K562 (cell line): ENCODE data around the gene ADCYAP1R1. TPM values are rescaled to one million over a fixed set of nuclear protein-coding genes. Genes with fewer than 3 reads are reported as not detected.

ENCODE experiments used
- ATAC-seq: fragments of 200-7000 bp; cut with Tn5 transposase; 3 replicates; pipeline ENCODE4 v1.9.1; 2020; ENCODE audit warnings: moderate library complexity
- BruUV-seq: library from RNA; stranded (reverse); fragments of 400-500 nt; replicated peaks from 2 replicates; lab custom pipeline; 2021; lab: Mats Ljungman, UMichigan
- CTCF ChIA-PET: fragments of 300-600 bp; formaldehyde crosslinking; extraction: SDS; loops from one replicate; lab custom pipeline; 2021; ENCODE audit warnings: low intra/inter-chr PET ratio; lab: Yijun Ruan, JAX
- POLR2A ChIA-PET: fragments of 300-600, 350-650 bp; sonication (Branson Sonifier 250); formaldehyde crosslinking; extraction: SDS; loops from one replicate; lab custom pipeline; 2021; ENCODE audit warnings: antibody characterized with exemption, inconsistent platforms; lab: Yijun Ruan, JAX
- DNase-seq, 4 experiments: peaks; one replicate each; pipeline versions ENCODE4 v3.0.0 to v3.0.0-alpha.2; 2011 to 2018; ENCODE audit warnings: low spot score in 3 of 4, mixed read lengths in 3 of 4; ENCODE audit errors: extremely low read depth in 1 of 4
- FAIRE-seq: peaks from 2 replicates; lab custom pipeline; 2011; peaks lifted over from hg19 to GRCh38; lab: Jason Lieb, UNC
- H2AFZ ChIP-seq: 2 replicates; pipeline ENCODE4 v1.6.0; 2011; ENCODE audit warnings: low read depth, low read length, control low read depth, inconsistent platforms
- H3K27ac ChIP-seq: fragments of 200-600 bp; 3 replicates; pipeline ENCODE4 v1.8.0; 2011; ENCODE audit warnings: low read depth, mild to moderate bottlenecking, control low read depth, inconsistent platforms, low read length, moderate library complexity, mixed read lengths; ENCODE audit errors: extremely low read depth
- H3K27me3 ChIP-seq, 2 experiments: fragments of 300-600 bp in 1 of 2; 2 replicates in 1 of 2; 3 replicates in 1 of 2; pipeline versions ENCODE4 v1.6.0 to v1.8.0; 2011; ENCODE audit warnings: inconsistent platforms in 2 of 2, low read length in 2 of 2, mild to moderate bottlenecking in 1 of 2, mixed read lengths in 1 of 2, moderate library complexity in 1 of 2; ENCODE audit not compliant: control insufficient read depth in 2 of 2, insufficient read depth in 2 of 2
- H3K36me3 ChIP-seq: fragments of 300-600 bp; 3 replicates; pipeline ENCODE4 v1.8.0; 2011; ENCODE audit warnings: mild to moderate bottlenecking, low read length, inconsistent platforms; ENCODE audit not compliant: control insufficient read depth, insufficient read depth
- H3K4me1 ChIP-seq, 2 experiments: fragments of 200-600 bp in 1 of 2; replicated peaks in 1 of 2; 2 replicates in 1 of 2; 3 replicates in 1 of 2; pipeline versions ENCODE4 v1.5.1 to v1.8.0; 2011; ENCODE audit warnings: inconsistent platforms in 2 of 2, low read length in 2 of 2, mild to moderate bottlenecking in 1 of 2, mixed read lengths in 1 of 2, moderate library complexity in 1 of 2; ENCODE audit not compliant: control insufficient read depth in 2 of 2, insufficient read depth in 2 of 2
- H3K4me2 ChIP-seq: 2 replicates; pipeline ENCODE4 v1.6.1; 2011; ENCODE audit warnings: low read length, control low read depth, inconsistent platforms, mixed read lengths; ENCODE audit not compliant: insufficient read depth
- H3K4me3 ChIP-seq: fragments of 200-600 bp; sonication (generic), shearing (Covaris generic); 2 replicates; pipeline ENCODE4 v1.5.1; 2016; ENCODE audit warnings: control low read depth, inconsistent platforms
- H3K79me2 ChIP-seq: fragments of 200-600 bp; 3 replicates; pipeline ENCODE4 v1.8.0; 2011; ENCODE audit warnings: low read length, inconsistent platforms; ENCODE audit not compliant: control insufficient read depth, insufficient read depth
- H3K9ac ChIP-seq, 2 experiments: 2 replicates each; pipeline versions ENCODE4 v1.6.0 to v1.6.1; 2011; ENCODE audit warnings: low read depth in 2 of 2, low read length in 2 of 2, control low read depth in 1 of 2, inconsistent platforms in 1 of 2, mild to moderate bottlenecking in 1 of 2, mixed read lengths in 1 of 2; ENCODE audit not compliant: insufficient read depth in 1 of 2
- H3K9me1 ChIP-seq: one replicate; pipeline ENCODE4 v1.6.0; 2011; ENCODE audit warnings: inconsistent platforms, mild to moderate bottlenecking, low read length, moderate library complexity; ENCODE audit not compliant: control insufficient read depth, insufficient read depth
- H3K9me3 ChIP-seq: replicated peaks from 2 replicates; pipeline ENCODE4 v1.5.1; 2011; ENCODE audit warnings: low read depth, low read length, inconsistent platforms; ENCODE audit not compliant: control insufficient read depth, insufficient read depth
- H4K20me1 ChIP-seq: replicated peaks from 2 replicates; pipeline ENCODE4 v1.6.1; 2011; ENCODE audit warnings: low read length, inconsistent platforms, mixed read lengths; ENCODE audit not compliant: control insufficient read depth, insufficient read depth
- BRD4 ChIP-seq: fragments of 200-600 bp; sonication (generic); IDR thresholded peaks from 2 replicates; pipeline ENCODE4 v1.6.1; 2017; ENCODE audit warnings: inconsistent platforms
- CEBPG ChIP-seq, 3 experiments: fragments of 200-800 bp in 1 of 3; sonication (Bioruptor generic) in 1 of 3; sonication (generic) in 1 of 3; formaldehyde crosslinking in 1 of 3; IDR thresholded peaks in 2 of 3; conservative IDR thresholded peaks in 1 of 3; 2 replicates each; pipeline versions ENCODE4 v1.6.1 to v1.8.0; 2016 to 2022; ENCODE audit warnings: missing compliant biosample characterization in 2 of 3, missing genetic modification characterization in 2 of 3, mild to moderate bottlenecking in 1 of 3, missing genetic modification reagents in 1 of 3
- ETS1 ChIP-seq: conservative IDR thresholded peaks from 2 replicates; pipeline ENCODE4 v1.6.1; 2011; ENCODE audit warnings: low read depth, mild to moderate bottlenecking, low read length; ENCODE audit not compliant: control insufficient read depth
- HBP1 ChIP-seq: fragments of 450-650 bp; formaldehyde crosslinking; IDR thresholded peaks from 2 replicates; pipeline ENCODE4 v1.4.0; 2022; ENCODE audit warnings: missing genetic modification characterization
- HNRNPK ChIP-seq: fragments of 200-400 bp; formaldehyde crosslinking; IDR thresholded peaks from one replicate; pipeline ENCODE4 v1.6.1; 2018; ENCODE audit warnings: mild to moderate bottlenecking, low read depth, low read length; ENCODE audit not compliant: poor library complexity, severe bottlenecking
- MCM7 ChIP-seq, 2 experiments: fragments of 450-650 bp; IDR thresholded peaks; 2 replicates each; pipeline ENCODE4 v1.6.1; 2016 to 2018
- NR1H2 ChIP-seq: sonication (generic); formaldehyde crosslinking; IDR thresholded peaks from 2 replicates; pipeline ENCODE4 v1.4.0; 2020; ENCODE audit warnings: mild to moderate bottlenecking, missing genetic modification reagents
- TCF3 ChIP-seq: sonication (generic); formaldehyde crosslinking; IDR thresholded peaks from 2 replicates; pipeline ENCODE4 v1.4.0; 2020; ENCODE audit warnings: mild to moderate bottlenecking, missing genetic modification reagents
- TFAM ChIP-seq: fragments of 250-450 bp; sonication (Bioruptor Pico); conservative IDR thresholded peaks from 2 replicates; pipeline ENCODE4 v1.5.0; 2021; ENCODE audit warnings: mild to moderate bottlenecking, moderate library complexity
- U2AF1 ChIP-seq: fragments of 200-400 bp; formaldehyde crosslinking; optimal IDR thresholded peaks from 2 replicates; pipeline ENCODE3; 2017; ENCODE audit warnings: mild to moderate bottlenecking, low read depth, low read length, moderate library complexity
- WHSC1 ChIP-seq: IDR thresholded peaks from one replicate; pipeline ENCODE4 v1.6.1; 2012; ENCODE audit warnings: low read length, control low read depth, inconsistent platforms
- WGBS: fragments of 100-300 bp; shearing (Covaris generic); methylation state at CpG from one replicate; pipeline ENCODE4 v1.1.6; 2016; ENCODE audit warnings: low coverage, mixed read lengths; ENCODE audit not compliant: insufficient coverage; ENCODE audit errors: missing lambda C conversion rate; 5-methylcytosine and 5-hydroxymethylcytosine counted together
- in situ Hi-C: fragments of 300-500 bp; cut with MboI; formaldehyde crosslinking; loops from 4 replicates; pipeline ENCODE4 v1.15.0; 2018; ENCODE audit warnings: inconsistent platforms, mixed read lengths
- intact Hi-C: fragments of 100-400 bp; cut with micrococcal nuclease; formaldehyde crosslinking; loops from 2 replicates; pipeline ENCODE4 v1.14.2; 2022
- polyA plus RNA-seq, 8 experiments: library from polyadenylated mRNA; depleted of rRNA in 4 of 8; stranded (reverse) in 5 of 8; unstranded in 3 of 8; fragments of >200 nt; fragmentation: Nextera tagmentation in 2 of 8; fragmentation: Illumina TruSeq in 1 of 8; extraction: Ambion mirVana in 2 of 8; extraction: Trizol in 1 of 8; gene quantifications; 2 replicates each; pipeline versions ENCODE4 v1.2.1 to v1.2.3, GENCODE V29; 2011 to 2014; ENCODE audit warnings: inconsistent platforms in 1 of 8, missing spikeins in 1 of 8
- total RNA-seq, 7 experiments: library from RNA; depleted of rRNA in 6 of 7; stranded (reverse); fragments of >200 nt in 6 of 7; fragmentation: Illumina TruSeq in 2 of 7; extraction: Trizol in 2 of 7; gene quantifications; 2 replicates each; pipeline versions ENCODE4 v1.2.1 to v1.2.3, GENCODE V29; 2011 to 2021; ENCODE audit warnings: low replicate concordance in 1 of 7
- TF ChIP-seq, protein P1 (sequence below): fragments of 250-450 bp; sonication (Bioruptor Pico); IDR thresholded peaks from 2 replicates; pipeline ENCODE4 v1.5.0; 2020; ENCODE audit warnings: mild to moderate bottlenecking, borderline replicate concordance
- TF ChIP-seq, protein P2 (sequence below): fragments of 450-650 bp; IDR thresholded peaks from 2 replicates; pipeline ENCODE4 v1.6.1; 2017; ENCODE audit warnings: antibody characterized with exemption, mild to moderate bottlenecking

The ADCYAP1R1 gene
- total and polyA plus RNA-seq, 9 of the 15 experiments (the other 6 are each of a cell fraction or from before 2014, with no cell fraction given), result 0.03 to 0.07 TPM; not detected in 7

DNA sequence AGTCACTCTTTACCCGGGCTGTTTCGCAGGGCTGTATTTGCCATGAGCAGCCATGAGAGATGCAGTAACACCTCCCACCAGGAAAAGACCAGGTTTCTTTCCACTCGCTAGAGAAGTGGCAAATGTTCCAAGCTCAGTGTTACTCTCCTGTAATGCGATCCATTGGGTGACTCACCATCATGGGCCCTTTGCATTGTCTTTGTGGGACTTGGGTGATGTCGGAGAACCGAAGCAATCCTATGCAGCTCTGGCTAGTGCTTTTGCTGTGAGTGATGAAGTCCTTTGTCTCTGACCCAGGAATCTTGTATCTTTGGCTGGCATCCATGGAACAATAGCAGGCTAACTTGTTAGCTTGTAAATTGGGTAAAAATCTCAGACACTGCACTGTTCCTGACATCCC lies 48.4 kb upstream of the ADCYAP1R1 start:
- WGBS, result 1% methylated on average over 6 of the region's 6 CpGs
- Histone ChIP-seq H3K79me2 (no peaks in the 10 kb centered on the region), H3K9ac (no peak overlapping the region), H3K9me1 (no peaks in the 10 kb centered on the region), H3K4me3 (no peak overlapping the region), H3K27ac (no peak overlapping the region), H3K4me1 (no peaks in the 10 kb centered on the region), H4K20me1 (no peaks in the 10 kb centered on the region), H3K4me2 (no peak overlapping the region), H3K27me3 (peaks cover 15 to 57% of the 10 kb centered on the region in 2 experiments; a peak in 3 of 5 replicates), H3K9me3 (no peaks in the 10 kb centered on the region), H3K36me3 (no peaks in the 10 kb centered on the region), H2AFZ (no peak overlapping the region)
- ChIA-PET POLR2A (interaction anchor here (0.7 kb wide), 1 partner anchor 13 kb away, joined by 3 read pairs; no protein-coding TSS in a partner anchor), CTCF (no interaction called here)
- FAIRE-seq (no peak), DNase-seq (no peak), ATAC-seq (no peak)
- in situ Hi-C loops (no loop called here), intact Hi-C loops (no loop called here)
- no TSS peak for BruUV-seq
- TF ChIP-seq ETS1 (no peak), NR1H2 (CRISPR knock-in tag) (no peak), TCF3 (CRISPR knock-in tag) (no peak), TFAM (CRISPR knock-in tag) (no peak), CEBPG (CRISPR knock-in tag; IDR thresholded peaks at IDR 0.05) (no peak), CEBPG (tag; conservative IDR thresholded peaks at IDR 0.05 in 1 of 2, IDR thresholded peaks at IDR 0.05 in 1 of 2) (no peak), WHSC1 (no peak), U2AF1 (no peak), HBP1 (no peak), MCM7 (IDR thresholded peaks at IDR 0.05) (no peak), BRD4 (no peak), HNRNPK (no peak)
- TF ChIP-seq, protein P1, sequence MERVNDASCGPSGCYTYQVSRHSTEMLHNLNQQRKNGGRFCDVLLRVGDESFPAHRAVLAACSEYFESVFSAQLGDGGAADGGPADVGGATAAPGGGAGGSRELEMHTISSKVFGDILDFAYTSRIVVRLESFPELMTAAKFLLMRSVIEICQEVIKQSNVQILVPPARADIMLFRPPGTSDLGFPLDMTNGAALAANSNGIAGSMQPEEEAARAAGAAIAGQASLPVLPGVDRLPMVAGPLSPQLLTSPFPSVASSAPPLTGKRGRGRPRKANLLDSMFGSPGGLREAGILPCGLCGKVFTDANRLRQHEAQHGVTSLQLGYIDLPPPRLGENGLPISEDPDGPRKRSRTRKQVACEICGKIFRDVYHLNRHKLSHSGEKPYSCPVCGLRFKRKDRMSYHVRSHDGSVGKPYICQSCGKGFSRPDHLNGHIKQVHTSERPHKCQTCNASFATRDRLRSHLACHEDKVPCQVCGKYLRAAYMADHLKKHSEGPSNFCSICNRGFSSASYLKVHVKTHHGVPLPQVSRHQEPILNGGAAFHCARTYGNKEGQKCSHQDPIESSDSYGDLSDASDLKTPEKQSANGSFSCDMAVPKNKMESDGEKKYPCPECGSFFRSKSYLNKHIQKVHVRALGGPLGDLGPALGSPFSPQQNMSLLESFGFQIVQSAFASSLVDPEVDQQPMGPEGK (CRISPR knock-in tag), result no peak
- TF ChIP-seq, protein P2, sequence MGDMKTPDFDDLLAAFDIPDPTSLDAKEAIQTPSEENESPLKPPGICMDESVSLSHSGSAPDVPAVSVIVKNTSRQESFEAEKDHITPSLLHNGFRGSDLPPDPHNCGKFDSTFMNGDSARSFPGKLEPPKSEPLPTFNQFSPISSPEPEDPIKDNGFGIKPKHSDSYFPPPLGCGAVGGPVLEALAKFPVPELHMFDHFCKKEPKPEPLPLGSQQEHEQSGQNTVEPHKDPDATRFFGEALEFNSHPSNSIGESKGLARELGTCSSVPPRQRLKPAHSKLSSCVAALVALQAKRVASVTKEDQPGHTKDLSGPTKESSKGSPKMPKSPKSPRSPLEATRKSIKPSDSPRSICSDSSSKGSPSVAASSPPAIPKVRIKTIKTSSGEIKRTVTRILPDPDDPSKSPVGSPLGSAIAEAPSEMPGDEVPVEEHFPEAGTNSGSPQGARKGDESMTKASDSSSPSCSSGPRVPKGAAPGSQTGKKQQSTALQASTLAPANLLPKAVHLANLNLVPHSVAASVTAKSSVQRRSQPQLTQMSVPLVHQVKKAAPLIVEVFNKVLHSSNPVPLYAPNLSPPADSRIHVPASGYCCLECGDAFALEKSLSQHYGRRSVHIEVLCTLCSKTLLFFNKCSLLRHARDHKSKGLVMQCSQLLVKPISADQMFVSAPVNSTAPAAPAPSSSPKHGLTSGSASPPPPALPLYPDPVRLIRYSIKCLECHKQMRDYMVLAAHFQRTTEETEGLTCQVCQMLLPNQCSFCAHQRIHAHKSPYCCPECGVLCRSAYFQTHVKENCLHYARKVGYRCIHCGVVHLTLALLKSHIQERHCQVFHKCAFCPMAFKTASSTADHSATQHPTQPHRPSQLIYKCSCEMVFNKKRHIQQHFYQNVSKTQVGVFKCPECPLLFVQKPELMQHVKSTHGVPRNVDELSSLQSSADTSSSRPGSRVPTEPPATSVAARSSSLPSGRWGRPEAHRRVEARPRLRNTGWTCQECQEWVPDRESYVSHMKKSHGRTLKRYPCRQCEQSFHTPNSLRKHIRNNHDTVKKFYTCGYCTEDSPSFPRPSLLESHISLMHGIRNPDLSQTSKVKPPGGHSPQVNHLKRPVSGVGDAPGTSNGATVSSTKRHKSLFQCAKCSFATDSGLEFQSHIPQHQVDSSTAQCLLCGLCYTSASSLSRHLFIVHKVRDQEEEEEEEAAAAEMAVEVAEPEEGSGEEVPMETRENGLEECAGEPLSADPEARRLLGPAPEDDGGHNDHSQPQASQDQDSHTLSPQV, result no peak
